IgD-negative memory B cell (primary cell): ENCODE results near the gene G6PC1. TPM values are rescaled to one million over a fixed set of nuclear protein-coding genes. Genes with fewer than 3 reads are reported as not detected.
"Not testable (repeated sequence)": the region's sequence is repeated elsewhere in the genome, so short reads cannot be mapped to it uniquely, and the experiment has no call there.

Experiments
- H3K27ac Mint-ChIP-seq, 3 donors: one replicate each; pipeline ENCODE4 v1.8.0; 2020 to 2022; ENCODE audit warnings: mild to moderate bottlenecking in 3 of 3, mixed read lengths in 3 of 3, moderate library complexity in 1 of 3
- H3K27me3 Mint-ChIP-seq: one replicate; pipeline ENCODE4 v1.8.0; 2021; ENCODE audit warnings: mixed read lengths
- H3K36me3 Mint-ChIP-seq: one replicate; pipeline ENCODE4 v1.8.0; 2020; ENCODE audit warnings: mild to moderate bottlenecking, mixed read lengths
- H3K4me1 Mint-ChIP-seq, 3 donors: one replicate each; pipeline ENCODE4 v1.8.0; 2020 to 2022; ENCODE audit warnings: mixed read lengths in 3 of 3, mild to moderate bottlenecking in 1 of 3
- H3K4me3 Mint-ChIP-seq, 4 donors: one replicate each; pipeline ENCODE4 v1.8.0; 2020 to 2022; ENCODE audit warnings: mild to moderate bottlenecking in 4 of 4, mixed read lengths in 4 of 4, moderate library complexity in 3 of 4
- H3K9me3 Mint-ChIP-seq, 3 donors: one replicate each; pipeline ENCODE4 v1.8.0; 2020 to 2021; ENCODE audit warnings: mixed read lengths in 3 of 3, mild to moderate bottlenecking in 1 of 3
- polyA plus RNA-seq: library from polyadenylated mRNA; unstranded; fragments of 300-500 nt; fragmentation: Illumina TruSeq; gene quantifications from one replicate; pipeline ENCODE4 v1.2.3, GENCODE V29; 2021

Gene G6PC1
- polyA plus RNA-seq, 1 donor from 2014 or later, result not detected

GRCh38 chr17:42866631-42867575 lies 33.7 kb upstream of the G6PC1 start:
- H3K9me3 Mint-ChIP-seq, result peaks cover 0 to 3% (median 3%) of the 10 kb centered on the region in 3 donors
- H3K27ac Mint-ChIP-seq, result peak overlapping the region in 1 of 3 donors; percentile 59
- H3K4me3 Mint-ChIP-seq, result no peak overlapping the region
- H3K4me1 Mint-ChIP-seq, result no peaks in the 10 kb centered on the region
- peaks cover 18% of the 10 kb centered on the region for H3K27me3 Mint-ChIP-seq
- no peaks in the 10 kb centered on the region for H3K36me3 Mint-ChIP-seq

GRCh38 chr17:42867694-42868261 lies 32.8 kb upstream of the G6PC1 start:
- not testable (repeated sequence) for H3K4me1 Mint-ChIP-seq, H3K36me3 Mint-ChIP-seq, H3K27ac Mint-ChIP-seq, H3K9me3 Mint-ChIP-seq, H3K4me3 Mint-ChIP-seq
- peaks cover 18% of the 10 kb centered on the region for H3K27me3 Mint-ChIP-seq

GRCh38 chr17:42868338-42868737 lies 32.3 kb upstream of the G6PC1 start:
- H3K9me3 Mint-ChIP-seq, result peaks cover 0 to 3% (median 3%) of the 10 kb centered on the region in 3 donors
- H3K27me3 Mint-ChIP-seq, result peaks cover 18% of the 10 kb centered on the region
- no peaks in the 10 kb centered on the region for H3K36me3 Mint-ChIP-seq
- no peak overlapping the region for H3K4me3 Mint-ChIP-seq
- H3K4me1 Mint-ChIP-seq, result no peaks in the 10 kb centered on the region
- no peak overlapping the region for H3K27ac Mint-ChIP-seq

- no peaks in the 10 kb centered on the region for H3K36me3 Mint-ChIP-seq
- peaks cover 14% of the 10 kb centered on the region for H3K27me3 Mint-ChIP-seq
- no peaks in the 10 kb centered on the region for H3K4me1 Mint-ChIP-seq
- peaks cover 0 to 3% (median 3%) of the 10 kb centered on the region in 3 donors for H3K9me3 Mint-ChIP-seq
- no peak overlapping the region for H3K27ac Mint-ChIP-seq
- no peak overlapping the region for H3K4me3 Mint-ChIP-seq
Observed at GRCh38 chr17:42871647-42872046, 29.0 kb upstream of the G6PC1 start.

- Mint-ChIP-seq H3K4me1 (no peaks in the 10 kb centered on the region), H3K36me3 (no peaks in the 10 kb centered on the region), H3K27ac (no peak overlapping the region), H3K9me3 (peaks cover 0 to 3% (median 3%) of the 10 kb centered on the region in 3 donors), H3K4me3 (no peak overlapping the region), H3K27me3 (peaks cover 12% of the 10 kb centered on the region)
Observed at GRCh38 chr17:42872251-42872965, 28.2 kb upstream of the G6PC1 start.

GRCh38 chr17:42873315-42873714 lies 27.3 kb upstream of the G6PC1 start:
- Mint-ChIP-seq H3K36me3 (no peaks in the 10 kb centered on the region), H3K4me1 (no peaks in the 10 kb centered on the region), H3K27ac (no peak overlapping the region), H3K27me3 (peaks cover 17% of the 10 kb centered on the region), H3K4me3 (no peak overlapping the region), H3K9me3 (peaks cover 0 to 3% (median 3%) of the 10 kb centered on the region in 3 donors)

- not testable (repeated sequence) for H3K36me3 Mint-ChIP-seq, H3K27ac Mint-ChIP-seq, H3K9me3 Mint-ChIP-seq, H3K4me1 Mint-ChIP-seq, H3K4me3 Mint-ChIP-seq
- peaks cover 13% of the 10 kb centered on the region for H3K27me3 Mint-ChIP-seq
Observed at GRCh38 chr17:42873932-42874695, 26.5 kb upstream of the G6PC1 start.

- H3K36me3 Mint-ChIP-seq, result peaks cover 2% of the 10 kb centered on the region
- no peaks in the 10 kb centered on the region for H3K9me3 Mint-ChIP-seq
- H3K4me1 Mint-ChIP-seq, result no peaks in the 10 kb centered on the region
- H3K27ac Mint-ChIP-seq, result no peak overlapping the region
- H3K4me3 Mint-ChIP-seq, result no peak overlapping the region
- H3K27me3 Mint-ChIP-seq, result peaks cover 13% of the 10 kb centered on the region
Observed at GRCh38 chr17:42877037-42877436, 23.6 kb upstream of the G6PC1 start.

- H3K4me3 Mint-ChIP-seq, result no peak overlapping the region
- H3K4me1 Mint-ChIP-seq, result no peaks in the 10 kb centered on the region
- H3K9me3 Mint-ChIP-seq, result no peaks in the 10 kb centered on the region
- H3K27ac Mint-ChIP-seq, result no peak overlapping the region
- peaks cover 16% of the 10 kb centered on the region for H3K27me3 Mint-ChIP-seq
- peaks cover 2% of the 10 kb centered on the region for H3K36me3 Mint-ChIP-seq
Observed at GRCh38 chr17:42878123-42878880, 22.3 kb upstream of the G6PC1 start.

GRCh38 chr17:42878924-42879595 lies 21.5 kb upstream of the G6PC1 start:
- H3K4me3 Mint-ChIP-seq, result no peak overlapping the region
- H3K9me3 Mint-ChIP-seq, result no peaks in the 10 kb centered on the region
- H3K27ac Mint-ChIP-seq, result no peak overlapping the region
- peaks cover 2% of the 10 kb centered on the region for H3K36me3 Mint-ChIP-seq
- H3K27me3 Mint-ChIP-seq, result peaks cover 16% of the 10 kb centered on the region
- H3K4me1 Mint-ChIP-seq, result no peaks in the 10 kb centered on the region

GRCh38 chr17:42879596-42879985 lies 21.0 kb upstream of the G6PC1 start:
- Mint-ChIP-seq H3K27me3 (peaks cover 16% of the 10 kb centered on the region), H3K4me3 (no peak overlapping the region), H3K4me1 (no peaks in the 10 kb centered on the region), H3K27ac (no peak overlapping the region), H3K36me3 (peaks cover 2% of the 10 kb centered on the region), H3K9me3 (no peaks in the 10 kb centered on the region)

- H3K27ac Mint-ChIP-seq, result no peak overlapping the region
- no peak overlapping the region for H3K4me3 Mint-ChIP-seq
- peaks cover 2% of the 10 kb centered on the region for H3K36me3 Mint-ChIP-seq
- H3K4me1 Mint-ChIP-seq, result no peaks in the 10 kb centered on the region
- H3K27me3 Mint-ChIP-seq, result peaks cover 16% of the 10 kb centered on the region
- no peaks in the 10 kb centered on the region for H3K9me3 Mint-ChIP-seq
Observed at GRCh38 chr17:42880776-42881310, 19.8 kb upstream of the G6PC1 start.

- H3K27me3 Mint-ChIP-seq, result peaks cover 16% of the 10 kb centered on the region
- H3K9me3 Mint-ChIP-seq, H3K4me3 Mint-ChIP-seq, H3K27ac Mint-ChIP-seq, H3K4me1 Mint-ChIP-seq, H3K36me3 Mint-ChIP-seq: not testable (repeated sequence)
Observed at GRCh38 chr17:42881706-42882105, 18.9 kb upstream of the G6PC1 start.
